Heart left ventricle (tissue), 16 donors: ENCODE data around the gene GRIP2. TPM values are rescaled to one million over a fixed set of nuclear protein-coding genes. Genes with fewer than 3 reads are reported as not detected.
A peak's percentile ranks its signal among the peaks of the same experiment; 100 is the strongest.

Experiments
- ATAC-seq, 4 donors: fragments of 200-7000 bp; cut with Tn5 transposase; one replicate each; pipeline ENCODE4 v1.9.1; 2020 to 2022; ENCODE audit warnings: moderate library complexity in 4 of 4, mild to moderate bottlenecking in 3 of 4, moderate number of reproducible peaks in 1 of 4
- DNase-seq, 5 donors: peaks; one replicate each; pipeline ENCODE4 v3.0.0-alpha.2; 2020
- H3K27ac ChIP-seq, 12 donors: fragments of 200-600 bp; sonication (generic) in 4 of 12; one replicate each; pipeline versions ENCODE4 v1.5.0 to v1.8.0; 2016 to 2022; ENCODE audit warnings: mild to moderate bottlenecking in 2 of 12
- H3K27me3 ChIP-seq, 9 donors: fragments of 200-600 bp; sonication (generic) in 2 of 9; one replicate each; pipeline versions ENCODE4 v1.5.1 to v1.8.0; 2016 to 2022; ENCODE audit warnings: mild to moderate bottlenecking in 3 of 9
- H3K36me3 ChIP-seq, 9 donors: fragments of 200-600 bp; sonication (generic) in 2 of 9; one replicate each; pipeline versions ENCODE4 v1.5.0 to v1.8.0; 2018 to 2022; ENCODE audit warnings: mild to moderate bottlenecking in 2 of 9
- H3K4me1 ChIP-seq, 12 donors: fragments of 200-600 bp; sonication (generic) in 4 of 12; one replicate each; pipeline versions ENCODE4 v1.5.0 to v1.8.0; 2016 to 2022; ENCODE audit warnings: mild to moderate bottlenecking in 3 of 12
- H3K4me3 ChIP-seq, 12 donors: fragments of 200-600 bp; sonication (generic) in 4 of 12; one replicate each; pipeline versions ENCODE4 v1.5.0 to v1.8.0; 2017 to 2022; ENCODE audit warnings: mild to moderate bottlenecking in 9 of 12, moderate library complexity in 4 of 12
- H3K9me3 ChIP-seq, 12 donors: fragments of 200-600 bp; sonication (generic) in 4 of 12; one replicate each; pipeline versions ENCODE4 v1.5.0 to v1.8.0; 2016 to 2022; ENCODE audit warnings: mild to moderate bottlenecking in 1 of 12
- CTCF ChIP-seq, 12 donors: fragments of 200-600 bp; sonication (generic) in 4 of 12; IDR thresholded peaks; one replicate each; pipeline versions ENCODE4 v1.5.0 to v1.8.0; 2018 to 2022; ENCODE audit warnings: antibody characterized with exemption in 12 of 12, mild to moderate bottlenecking in 5 of 12
- POLR2A ChIP-seq, 2 donors: fragments of 450-650 bp; IDR thresholded peaks; one replicate each; pipeline ENCODE4 v1.6.1; 2017; ENCODE audit warnings: antibody characterized with exemption in 2 of 2, mild to moderate bottlenecking in 2 of 2, moderate library complexity in 2 of 2
- WGBS, 4 donors: extraction: QIAGEN DNeasy Blood & Tissue Kit in 2 of 4; methylation state at CpG; one replicate each; pipeline versions ENCODE4 v1.1.5 to v1.1.7; 2013 to 2018; 5-methylcytosine and 5-hydroxymethylcytosine counted together
- intact Hi-C, 10 donors: fragments of 100-400 bp; cut with DNase I; formaldehyde crosslinking; loops; one replicate each; pipeline versions ENCODE4 v1.11.1 to v1.14.2; 2022
- polyA plus RNA-seq, 2 donors: library from polyadenylated mRNA; stranded (reverse); fragments of 200-250 nt; gene quantifications; one replicate each; pipeline ENCODE4 v1.2.3, GENCODE V29; 2013
- total RNA-seq, 9 donors: library from RNA; depleted of rRNA in 2 of 9; stranded (reverse); fragments of >200 nt in 2 of 9; fragmentation: NEBNext Ultra II Directional in 3 of 9; extraction: Animal tissue kit (Norgen Biotek cat#: 25700) in 3 of 9; gene quantifications; one replicate each; pipeline versions ENCODE4 v1.1.0 to v1.2.4, GENCODE V29; 2016 to 2023
- donor health status: ischemic (EF 13 %, LVEDD 7.1; RV severe dilation, severe dysfunction).
- donor health status: healthy with polysubstance abuse.
- donor health status: DM: no; HTN: yes; CAD: no.
- donor health status: DM: no; HTN: no; CAD: no.
- donor health status: ischemic (EF 25% LVEDD 6.9; RV normal size, moderate dysfunction).
- donor health status: ischemic (EF 25% LVEDD 5.7; RV mildly dilated, moderate dysfunction).
- donor health status: healthy.
- donor health status: DM: yes; HTN: yes; CAD: no.
- donor health status: ischemic (EF 35%, LVEDD 5.7; RV mildly dilated, moderate dysfunction).
- donor health status: nonischemic (EF 11% LVEDD 7.7; RV severe dilation, severe dysfunction).
- donor health status: DM: yes; HTN: yes; CAD: no.
- donor health status: PGD.
- donor health status: ischemic (EF 29% LVEDD 5.4; RV normal size, mild dysfunction).
- donor health status: nonischemic (EF 23%, LVEDD 6.1; RV moderate dilation, normal function).

Gene GRIP2
- total and polyA plus RNA-seq, 11 donors, result 5.8 to 56.7 (median 28.7) TPM

GRCh38 chr3:14532691-14533456 lies 7.3 kb downstream of the GRIP2 start:
- peaks cover 0 to 8% (median 0%) of the 10 kb centered on the region in 9 donors for H3K36me3 ChIP-seq
- H3K4me3 ChIP-seq, result no peak overlapping the region
- H3K27ac ChIP-seq, result peak overlapping the region in 10 of 12 donors; percentile 17 to 95 (median 59)
- H3K27me3 ChIP-seq, result peaks cover 0 to 3% (median 0%) of the 10 kb centered on the region in 9 donors
- 43 to 50% (median 46%) methylated on average over 20 of the region's 20 CpGs for WGBS, 4 donors
- no peak for TF ChIP-seq POLR2A (IDR thresholded peaks at IDR 0.05)
- TF ChIP-seq CTCF (IDR thresholded peaks at IDR 0.05), result no peak
- H3K4me1 ChIP-seq, result peaks cover 0 to 63% (median 46%) of the 10 kb centered on the region in 12 donors
- ATAC-seq (peak; percentile 63 to 87 (median 76)), DNase-seq (peak; percentile 59 to 67 (median 64))
- H3K9me3 ChIP-seq, result peaks cover 0 to 10% (median 0%) of the 10 kb centered on the region in 12 donors
- intact Hi-C loops, result no loop called here

DNA sequence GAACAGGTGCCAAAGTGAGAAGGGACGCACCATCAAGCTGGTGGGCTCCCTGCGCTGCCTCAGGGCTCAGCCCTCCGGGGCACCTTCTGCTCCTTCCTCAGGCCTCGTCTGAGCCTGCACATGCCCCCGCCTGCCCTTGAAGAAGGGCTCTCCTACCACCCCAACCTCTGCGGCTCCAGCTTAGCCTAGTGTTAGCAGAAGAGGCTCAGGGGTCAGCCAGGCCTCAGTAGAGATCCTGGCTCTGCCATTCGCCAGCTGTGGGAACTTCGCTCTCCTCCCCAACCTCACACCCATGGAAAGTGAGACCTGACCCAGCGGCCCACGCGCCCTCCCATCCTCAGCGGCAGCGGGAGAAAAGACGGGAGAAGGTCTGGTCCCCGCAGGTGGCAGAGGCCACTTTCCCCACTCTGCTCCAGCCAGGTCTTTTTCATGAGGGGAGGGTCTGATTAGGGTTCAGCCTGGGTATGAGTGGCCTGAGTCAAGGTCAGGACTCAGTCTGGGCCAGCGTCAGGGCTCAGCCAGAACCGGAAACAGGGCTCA lies 8.2 kb downstream of the GRIP2 start:
- TF ChIP-seq POLR2A (IDR thresholded peaks at IDR 0.05) (no peak), CTCF (IDR thresholded peaks at IDR 0.05) (no peak)
- peak overlapping the region in 9 of 12 donors; percentile 32 to 95 (median 58) for H3K27ac ChIP-seq
- DNase-seq, result peak in 3 of 5 donors; percentile 16 to 42 (median 27)
- peaks cover 0 to 8% (median 0%) of the 10 kb centered on the region in 9 donors for H3K36me3 ChIP-seq
- peaks cover 0 to 3% (median 0%) of the 10 kb centered on the region in 9 donors for H3K27me3 ChIP-seq
- WGBS, 4 donors, result 85 to 92% (median 88%) methylated on average over 9 to 17 of the region's 17 CpGs
- peaks cover 0 to 10% (median 0%) of the 10 kb centered on the region in 12 donors for H3K9me3 ChIP-seq
- H3K4me1 ChIP-seq, result peaks cover 0 to 56% (median 42%) of the 10 kb centered on the region in 12 donors
- intact Hi-C loops, result no loop called here
- peak in 2 of 4 donors; percentile 3 to 6 for ATAC-seq
- H3K4me3 ChIP-seq, result no peak overlapping the region

DNA sequence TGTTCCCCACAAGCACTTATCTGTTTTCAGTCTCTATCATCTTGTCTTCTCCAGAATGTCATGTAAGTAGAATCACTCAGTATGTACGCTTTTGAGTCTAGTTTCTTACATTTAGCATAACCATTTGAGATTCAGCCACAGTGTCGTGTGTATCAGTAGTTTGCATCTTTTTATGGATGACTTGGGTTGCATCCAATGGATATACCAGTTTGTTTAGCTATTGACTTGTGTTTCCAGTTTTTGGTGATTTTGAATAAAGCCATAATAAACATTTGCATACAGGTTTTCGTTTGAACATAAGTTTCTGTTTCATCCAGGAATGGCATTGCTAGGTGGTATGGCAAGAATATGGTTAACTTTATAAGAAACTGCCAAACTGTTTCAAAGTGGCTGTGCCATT lies 12.1 kb downstream of the GRIP2 start:
- ATAC-seq, result no peak
- Histone ChIP-seq H3K36me3 (peaks cover 0 to 8% (median 0%) of the 10 kb centered on the region in 9 donors), H3K27me3 (no peaks in the 10 kb centered on the region), H3K4me1 (peaks cover 0 to 57% (median 39%) of the 10 kb centered on the region in 12 donors), H3K27ac (peak overlapping the region in 1 of 12 donors; percentile 92), H3K9me3 (peaks cover 0 to 10% (median 0%) of the 10 kb centered on the region in 12 donors), H3K4me3 (no peak overlapping the region)
- TF ChIP-seq POLR2A (IDR thresholded peaks at IDR 0.05), result no peak
- TF ChIP-seq CTCF (IDR thresholded peaks at IDR 0.05), result no peak
- intact Hi-C loops, result no loop called here
- DNase-seq, result no peak
- 72 to 87% (median 83%) methylated on average over 3 of the region's 3 CpGs for WGBS, 4 donors
